ENCODE results near the gene SLC9A5.

SLC9A5 gene

GRCh38 chr16:67238806-67239470 lies 9.8 kb upstream of the SLC9A5 start:
- no peak for DNase-seq

- no peak for DNase-seq
Measured at GRCh38 chr16:67240506-67240905, 8.3 kb upstream of the SLC9A5 start.

- DNase-seq: peak; percentile 39
Measured at GRCh38 chr16:67241008-67241900, 7.5 kb upstream of the SLC9A5 start.

- DNase-seq: no peak
Measured at GRCh38 chr16:67242138-67242730, 6.5 kb upstream of the SLC9A5 start.

GRCh38 chr16:67243481-67243880 lies 5.3 kb upstream of the SLC9A5 start:
- peak; percentile 56 for DNase-seq

- peak; percentile 98 for DNase-seq
Measured at GRCh38 chr16:67244387-67245185, 4.2 kb upstream of the SLC9A5 start.

- no peak for DNase-seq
Measured at GRCh38 chr16:67245186-67245585, 3.6 kb upstream of the SLC9A5 start.

- no peak for DNase-seq
Measured at GRCh38 chr16:67245674-67246080, 3.1 kb upstream of the SLC9A5 start.

- peak; percentile 84 for DNase-seq
Measured at GRCh38 chr16:67246081-67246755, 2.6 kb upstream of the SLC9A5 start.

- DNase-seq: no peak
Measured at GRCh38 chr16:67246756-67247191, 2.0 kb upstream of the SLC9A5 start.

- peak; percentile 98 for DNase-seq
Measured at GRCh38 chr16:67247192-67248072, 1.3 kb upstream of the SLC9A5 start, which contains the start of gene FHOD1. FHOD1 (minus strand) TSS chr16:67247481; CDS start chr16:67247410, 71 bp downstream.

- no peak for DNase-seq
Measured at GRCh38 chr16:67248073-67248400, 742 bp upstream of the SLC9A5 start.

- DNase-seq: no peak
Measured at GRCh38 chr16:67249178-67250044, 632 bp downstream of the SLC9A5 start.

- no peak for DNase-seq
Measured at GRCh38 chr16:67250045-67250327, 1.2 kb downstream of the SLC9A5 start.

GRCh38 chr16:67252609-67253497 lies 4.1 kb downstream of the SLC9A5 start:
- DNase-seq: no peak

GRCh38 chr16:67254801-67255552 lies 6.2 kb downstream of the SLC9A5 start:
- DNase-seq: no peak

- no peak for DNase-seq
Measured at GRCh38 chr16:67255553-67256221, 6.9 kb downstream of the SLC9A5 start.

GRCh38 chr16:67256701-67257230 lies 8.0 kb downstream of the SLC9A5 start:
- DNase-seq: no peak
